ENCODE measurements around the gene SPOCK3. TPM values are rescaled to one million over a fixed set of nuclear protein-coding genes. Genes with fewer than 3 reads are reported as not detected.

Gene SPOCK3
- total RNA-seq, 2 experiments from 2014 or later = not detected

DNA sequence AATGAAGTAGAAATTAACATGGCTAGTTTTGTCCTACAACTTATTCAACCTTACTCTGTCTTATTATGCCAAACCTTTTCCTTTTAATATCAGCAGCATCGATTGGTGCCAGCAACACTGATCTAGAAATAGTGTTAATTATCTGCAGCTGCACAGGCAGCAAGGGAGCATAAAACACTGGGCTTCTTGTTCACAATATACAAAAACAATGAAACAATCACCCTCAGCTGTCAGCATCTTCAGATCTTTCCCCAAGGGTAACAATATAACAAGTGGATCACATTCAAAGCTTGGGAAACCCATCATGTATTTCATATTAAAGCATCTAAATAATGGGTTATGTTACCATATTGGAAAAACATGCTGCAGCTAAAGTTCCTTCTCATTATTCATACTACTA lies 238.1 kb downstream of the SPOCK3 start:
- Histone ChIP-seq H4K20me1 (ENCODE audit: insufficient read depth, low read length) (no peaks in the 10 kb centered on the region), H3K36me3 (ENCODE audit: insufficient read depth, low read length) (no peaks in the 10 kb centered on the region), H3K4me1 (ENCODE audit: insufficient read depth, low read length, poor library complexity, severe bottlenecking) (no peaks in the 10 kb centered on the region), H2AFZ (ENCODE audit: low read length) (no peak overlapping the region), H3K27ac (ENCODE audit: low read depth, low read length, poor library complexity, severe bottlenecking) (no peak overlapping the region), H3K9me3 (ENCODE audit: low read length) (no peaks in the 10 kb centered on the region), H3K4me3 (ENCODE audit: low read depth, low read length, poor library complexity, severe bottlenecking) (no peak overlapping the region), H3K4me2 (ENCODE audit: low read length) (no peak overlapping the region), H3K79me2 (ENCODE audit: insufficient read depth, low read depth, low read length) (no peaks in the 10 kb centered on the region), H3K9me2 (ENCODE audit: insufficient read depth, low read length) (no peaks in the 10 kb centered on the region)
- no TSS peak for BruUV-seq (replicated peaks)
- intact Hi-C loops (cut with micrococcal nuclease; ENCODE audit: unreplicated experiment) = no loop called here
- ChIA-PET CTCF (ENCODE audit: unreplicated experiment) (no interaction called here), POLR2A (interaction anchor here (0.6 kb wide), 1 partner anchor 684 kb away, joined by 3 read pairs; no protein-coding TSS in a partner anchor)
- no peak for DNase-seq (ENCODE audit: low spot score)
- TF ChIP-seq EZH2phosphoT487 (IDR thresholded peaks at IDR 0.05; ENCODE audit: borderline replicate concordance, low read depth, low read length) = no peak
- no peak for TF ChIP-seq CTCF (conservative IDR thresholded peaks at IDR 0.05; ENCODE audit: low read length)

DNA sequence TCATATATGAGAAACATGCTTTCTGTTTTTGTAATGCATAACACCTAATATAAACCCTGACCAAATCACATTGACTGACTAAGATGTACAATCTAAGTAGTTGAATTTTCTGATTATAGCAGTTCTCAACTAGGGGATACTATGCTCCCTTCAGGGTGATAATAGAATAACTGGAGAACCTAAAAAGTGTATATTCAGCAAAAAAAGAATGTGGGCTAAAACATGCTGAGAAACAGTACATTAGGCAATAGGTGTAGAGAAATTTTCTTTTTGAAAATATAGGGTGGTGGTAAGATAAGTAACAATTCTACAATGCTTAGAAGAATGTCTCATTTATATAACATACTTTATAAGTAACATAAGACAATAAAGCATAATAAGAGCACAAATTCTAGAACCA lies 239.6 kb downstream of the SPOCK3 start:
- DNase-seq (ENCODE audit: low spot score) = no peak
- ChIA-PET POLR2A (no interaction called here), CTCF (ENCODE audit: unreplicated experiment) (no interaction called here)
- Histone ChIP-seq H4K20me1 (ENCODE audit: insufficient read depth, low read length) (no peaks in the 10 kb centered on the region), H3K79me2 (ENCODE audit: insufficient read depth, low read depth, low read length) (no peaks in the 10 kb centered on the region), H3K9me3 (ENCODE audit: low read length) (no peaks in the 10 kb centered on the region), H2AFZ (ENCODE audit: low read length) (no peak overlapping the region), H3K4me3 (ENCODE audit: low read depth, low read length, poor library complexity, severe bottlenecking) (no peak overlapping the region), H3K9me2 (ENCODE audit: insufficient read depth, low read length) (no peaks in the 10 kb centered on the region), H3K4me2 (ENCODE audit: low read length) (no peak overlapping the region), H3K27ac (ENCODE audit: low read depth, low read length, poor library complexity, severe bottlenecking) (no peak overlapping the region), H3K36me3 (ENCODE audit: insufficient read depth, low read length) (no peaks in the 10 kb centered on the region), H3K4me1 (ENCODE audit: insufficient read depth, low read length, poor library complexity, severe bottlenecking) (no peaks in the 10 kb centered on the region)
- TF ChIP-seq CTCF (conservative IDR thresholded peaks at IDR 0.05; ENCODE audit: low read length) (no peak), EZH2phosphoT487 (IDR thresholded peaks at IDR 0.05; ENCODE audit: borderline replicate concordance, low read depth, low read length) (no peak)
- intact Hi-C loops (cut with micrococcal nuclease; ENCODE audit: unreplicated experiment) = no loop called here
- BruUV-seq (replicated peaks) = no TSS peak

- Histone ChIP-seq H2AFZ (ENCODE audit: low read length) (no peak overlapping the region), H3K79me2 (ENCODE audit: insufficient read depth, low read depth, low read length) (no peaks in the 10 kb centered on the region), H3K4me3 (ENCODE audit: low read depth, low read length, poor library complexity, severe bottlenecking) (no peak overlapping the region), H4K20me1 (ENCODE audit: insufficient read depth, low read length) (no peaks in the 10 kb centered on the region), H3K9me3 (ENCODE audit: low read length) (no peaks in the 10 kb centered on the region), H3K9me2 (ENCODE audit: insufficient read depth, low read length) (no peaks in the 10 kb centered on the region), H3K27ac (ENCODE audit: low read depth, low read length, poor library complexity, severe bottlenecking) (no peak overlapping the region), H3K36me3 (ENCODE audit: insufficient read depth, low read length) (no peaks in the 10 kb centered on the region), H3K4me1 (ENCODE audit: insufficient read depth, low read length, poor library complexity, severe bottlenecking) (no peaks in the 10 kb centered on the region), H3K4me2 (ENCODE audit: low read length) (no peak overlapping the region)
- POLR2A ChIA-PET = interaction anchor here (1.1 kb wide), 1 partner anchor 12 kb away, joined by 3 read pairs; no protein-coding TSS in a partner anchor
- no TSS peak for BruUV-seq (replicated peaks)
- no peak for DNase-seq (ENCODE audit: low spot score)
- CTCF ChIA-PET (ENCODE audit: unreplicated experiment) = no interaction called here
- intact Hi-C loops (cut with micrococcal nuclease; ENCODE audit: unreplicated experiment) = no loop called here
- TF ChIP-seq EZH2phosphoT487 (IDR thresholded peaks at IDR 0.05; ENCODE audit: borderline replicate concordance, low read depth, low read length) (no peak), CTCF (conservative IDR thresholded peaks at IDR 0.05; ENCODE audit: low read length) (no peak)
Measured at GRCh38 chr4:166991006-166991561, 243.2 kb downstream of the SPOCK3 start.
